Urinary bladder (tissue), 4 donors: Measurements from ENCODE around the gene IL10. TPM values are rescaled to one million over a fixed set of nuclear protein-coding genes. Genes with fewer than 3 reads are reported as not detected.
"Not testable (repeated sequence)": the region's sequence is repeated elsewhere in the genome, so short reads cannot be mapped to it uniquely, and the experiment has no call there.

Source experiments
- DNase-seq: peaks from one replicate; pipeline ENCODE4 v3.0.0-alpha.2; 2015; ENCODE audit errors: extremely low spot score
- H3K27ac ChIP-seq: one replicate; pipeline ENCODE4 v1.5.1; 2013; ENCODE audit warnings: low read depth, mild to moderate bottlenecking, moderate library complexity
- H3K36me3 ChIP-seq: one replicate; pipeline ENCODE4 v1.6.1; 2013; ENCODE audit warnings: mild to moderate bottlenecking, moderate library complexity; ENCODE audit not compliant: insufficient read depth
- H3K4me1 ChIP-seq: one replicate; pipeline ENCODE4 v1.6.1; 2013; ENCODE audit warnings: mild to moderate bottlenecking, moderate library complexity; ENCODE audit not compliant: insufficient read depth
- H3K4me3 ChIP-seq: one replicate; pipeline ENCODE4 v1.5.1; 2013; ENCODE audit warnings: low read depth, low read length
- WGBS: extraction: QIAGEN DNeasy Blood & Tissue Kit; methylation state at CpG from one replicate; pipeline ENCODE4 v1.1.7; 2013; 5-methylcytosine and 5-hydroxymethylcytosine counted together
- polyA plus RNA-seq: library from polyadenylated mRNA; stranded (reverse); fragments of 200-250 nt; gene quantifications from one replicate; pipeline ENCODE4 v1.2.3, GENCODE V29; 2013
- total RNA-seq: library from RNA; depleted of rRNA; stranded (reverse); fragments of >200 nt; gene quantifications from one replicate; pipeline ENCODE4 v1.2.3, GENCODE V29; 2014
- donor health status: healthy with polysubstance abuse.
- donor health status: healthy.

Gene IL10
- total and polyA plus RNA-seq, 2 donors, result 2.2 to 2.8 TPM

GRCh38 chr1:206768472-206769303 is 3.6 kb downstream of the IL10 start:
- H3K36me3 ChIP-seq, result no peaks in the 10 kb centered on the region
- no peak for DNase-seq
- no peak overlapping the region for H3K4me3 ChIP-seq
- no peaks in the 10 kb centered on the region for H3K4me1 ChIP-seq
- H3K27ac ChIP-seq, result no peak overlapping the region
- 78% methylated on average over 14 of the region's 14 CpGs for WGBS

- Histone ChIP-seq H3K4me3 (no peak overlapping the region), H3K4me1 (no peaks in the 10 kb centered on the region), H3K36me3 (no peaks in the 10 kb centered on the region), H3K27ac (no peak overlapping the region)
- no peak for DNase-seq
- 34% methylated on average over 8 of the region's 8 CpGs for WGBS
These were observed 5.9 kb downstream of the IL10 start for GRCh38 chr1:206766251-206766856.

GRCh38 chr1:206765771-206766170 is 6.5 kb downstream of the IL10 start:
- WGBS, result 83% methylated on average over 1 of the region's 1 CpG
- not testable (repeated sequence) for H3K4me3 ChIP-seq, H3K36me3 ChIP-seq, DNase-seq, H3K4me1 ChIP-seq, H3K27ac ChIP-seq

DNA sequence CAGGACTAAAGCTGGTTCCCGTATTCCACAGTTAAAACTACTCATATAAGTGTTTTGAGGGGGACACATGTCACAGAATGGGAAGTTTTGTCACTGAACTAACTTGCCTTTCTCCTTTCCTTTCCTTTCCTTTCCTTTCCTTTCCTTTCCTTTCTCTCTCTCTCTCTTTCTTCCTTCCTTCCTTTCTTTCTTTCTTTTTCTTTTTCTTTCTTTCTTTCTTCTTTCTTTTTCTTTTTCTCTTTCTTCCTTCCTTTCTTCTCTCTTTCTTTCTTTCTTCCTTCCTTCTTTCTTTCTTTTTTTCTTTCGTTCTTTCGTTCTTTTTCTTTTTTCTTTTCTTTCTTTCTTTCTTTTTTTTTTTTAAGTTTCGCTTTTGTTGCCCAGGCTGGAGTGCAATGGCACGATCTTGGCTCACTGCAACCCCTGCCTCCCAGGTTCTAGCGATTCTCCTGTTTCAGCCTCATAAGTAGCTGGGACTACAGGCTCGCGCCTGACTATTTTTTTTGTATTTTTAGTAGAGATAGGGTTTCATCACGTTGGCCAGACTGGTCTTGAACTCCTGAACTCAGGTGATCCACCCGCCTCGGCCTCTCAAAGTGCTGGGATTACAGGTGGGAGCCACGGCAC is 9.4 kb downstream of the IL10 start:
- 91% methylated on average over 12 of the region's 12 CpGs for WGBS
- H3K4me1 ChIP-seq, H3K4me3 ChIP-seq, DNase-seq, H3K27ac ChIP-seq, H3K36me3 ChIP-seq: not testable (repeated sequence)

- Histone ChIP-seq H3K36me3 (no peaks in the 10 kb centered on the region), H3K4me3 (no peak overlapping the region), H3K27ac (no peak overlapping the region), H3K4me1 (no peaks in the 10 kb centered on the region)
- 71% methylated on average over 6 of the region's 6 CpGs for whole genome bisulfite sequencing
- no peak for DNase-seq
These were observed 11.0 kb downstream of the IL10 start for GRCh38 chr1:206761159-206761768.

- Histone ChIP-seq H3K4me3 (no peak overlapping the region), H3K36me3 (no peaks in the 10 kb centered on the region), H3K27ac (no peak overlapping the region), H3K4me1 (no peaks in the 10 kb centered on the region)
- no peak for DNase-seq
- 76% methylated on average over 1 of the region's 1 CpG for WGBS
These were observed 11.7 kb downstream of the IL10 start for GRCh38 chr1:206760590-206760989.

GRCh38 chr1:206757524-206758266 is 14.6 kb downstream of the IL10 start:
- H3K36me3 ChIP-seq, result no peaks in the 10 kb centered on the region
- 77% methylated on average over 13 of the region's 13 CpGs for WGBS
- no peak overlapping the region for H3K4me3 ChIP-seq
- no peak overlapping the region for H3K27ac ChIP-seq
- DNase-seq, result no peak
- no peaks in the 10 kb centered on the region for H3K4me1 ChIP-seq

GRCh38 chr1:206754011-206754410 is 18.3 kb downstream of the IL10 start:
- H3K4me1 ChIP-seq, result no peaks in the 10 kb centered on the region
- 64% methylated on average over 1 of the region's 1 CpG for WGBS
- no peaks in the 10 kb centered on the region for H3K36me3 ChIP-seq
- no peak overlapping the region for H3K4me3 ChIP-seq
- no peak overlapping the region for H3K27ac ChIP-seq
- no peak for DNase-seq

GRCh38 chr1:206753141-206753540 is 19.2 kb downstream of the IL10 start:
- Histone ChIP-seq H3K4me1 (no peaks in the 10 kb centered on the region), H3K4me3 (no peak overlapping the region), H3K36me3 (no peaks in the 10 kb centered on the region), H3K27ac (no peak overlapping the region)
- no peak for DNase-seq
- 74% methylated on average over 3 of the region's 3 CpGs for WGBS

GRCh38 chr1:206752481-206752880 is 19.8 kb downstream of the IL10 start:
- no peak for DNase-seq
- H3K4me1 ChIP-seq, result no peaks in the 10 kb centered on the region
- no peak overlapping the region for H3K4me3 ChIP-seq
- no peaks in the 10 kb centered on the region for H3K36me3 ChIP-seq
- no peak overlapping the region for H3K27ac ChIP-seq
- 91% methylated on average over 2 of the region's 2 CpGs for WGBS

- Histone ChIP-seq H3K4me1 (no peaks in the 10 kb centered on the region), H3K27ac (no peak overlapping the region), H3K4me3 (no peak overlapping the region), H3K36me3 (no peaks in the 10 kb centered on the region)
- DNase-seq, result no peak
- WGBS, result 61% methylated on average over 5 of the region's 5 CpGs
These were observed 20.4 kb downstream of the IL10 start for GRCh38 chr1:206751891-206752290.

DNA sequence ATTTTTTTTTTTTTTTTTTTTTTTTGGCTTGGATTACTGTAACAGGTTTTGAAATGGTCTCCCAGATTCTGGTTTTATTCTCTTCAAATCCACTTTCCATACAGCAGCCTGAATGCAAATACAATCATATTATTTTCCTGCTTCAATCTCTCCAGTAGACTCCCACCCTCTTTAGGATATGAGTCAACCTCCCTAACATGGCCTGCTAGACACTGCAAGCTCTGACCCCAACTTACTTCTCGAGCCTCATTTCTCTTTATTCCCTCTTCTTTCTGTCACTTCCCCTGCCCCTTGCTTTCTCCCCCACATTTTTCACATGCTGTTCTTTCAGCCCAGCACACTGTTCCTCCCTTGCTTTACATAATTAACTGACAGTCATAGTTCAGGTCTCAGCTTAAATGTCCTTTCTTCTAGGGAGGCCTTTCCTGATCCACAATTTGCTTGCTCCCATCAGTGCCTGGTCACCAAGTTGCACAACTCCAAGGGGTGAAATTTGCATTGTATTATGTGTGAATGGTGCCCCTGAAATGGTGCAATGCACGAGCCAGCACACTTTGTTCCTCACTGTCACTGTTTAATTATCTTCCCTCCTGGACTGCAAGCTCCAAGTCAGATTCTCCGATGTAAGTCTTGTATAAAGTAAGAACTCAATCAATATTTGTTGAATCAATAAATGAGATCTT is 23.8 kb downstream of the IL10 start:
- WGBS, result 85% methylated on average over 3 of the region's 3 CpGs
- H3K36me3 ChIP-seq, result no peaks in the 10 kb centered on the region

DNA sequence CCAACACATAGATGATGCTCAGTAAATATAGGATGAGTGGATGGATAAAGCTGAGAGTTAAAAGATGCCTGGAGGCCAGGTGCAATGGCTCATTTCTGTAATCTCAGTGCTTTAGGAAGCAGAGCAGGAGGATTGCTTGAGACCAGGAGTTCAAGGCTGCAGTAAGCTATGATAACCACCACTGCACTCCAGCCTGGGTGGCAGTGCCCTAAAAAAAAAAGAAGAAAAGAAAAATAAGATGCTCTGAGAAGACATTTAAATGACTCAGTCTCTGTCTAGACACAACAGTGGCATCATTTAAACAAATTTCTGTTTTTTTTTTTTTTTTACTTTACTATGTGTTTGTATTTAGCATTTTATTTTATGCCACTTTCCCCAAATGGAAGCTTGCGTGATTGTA is 27.0 kb downstream of the IL10 start:
- H3K4me1 ChIP-seq, result no peaks in the 10 kb centered on the region
- no peaks in the 10 kb centered on the region for H3K36me3 ChIP-seq
- WGBS, result 90% methylated on average over 1 of the region's 1 CpG
- H3K4me3 ChIP-seq, result no peak overlapping the region
- no peak for DNase-seq
- H3K27ac ChIP-seq, result no peak overlapping the region

More for the DNA sequence above, 23.8 kb downstream of the IL10 start:
- DNase-seq, result no peak
- Histone ChIP-seq H3K4me1 (no peaks in the 10 kb centered on the region), H3K27ac (no peak overlapping the region), H3K4me3 (no peak overlapping the region)
